IPS-18c (cell line): ENCODE measurements around the gene FGD4.
"Not testable (repeated sequence)": the region's sequence is repeated elsewhere in the genome, so short reads cannot be mapped to it uniquely, and the experiment has no call there.

Experiments used
- H3K4me3 ChIP-seq: 2 replicates; pipeline ENCODE4 v1.7.0; 2013; ENCODE audit warnings: low read depth, mild to moderate bottlenecking, low read length, moderate library complexity; ENCODE audit not compliant: insufficient read depth
- H3K9me3 ChIP-seq: one replicate; pipeline ENCODE4 v1.6.1; 2013; ENCODE audit warnings: mild to moderate bottlenecking, low read length, moderate library complexity; ENCODE audit not compliant: control insufficient read depth, insufficient read depth

Gene FGD4

GRCh38 chr12:32502693-32503502 lies 103.5 kb downstream of the FGD4 start:
- Histone ChIP-seq H3K9me3 (no peaks in the 10 kb centered on the region), H3K4me3 (peak overlapping the region; percentile 5; the same call in 1 of the 2 replicates)

- H3K4me3 ChIP-seq: no peak overlapping the region
- H3K9me3 ChIP-seq: no peaks in the 10 kb centered on the region
These were observed 104.4 kb downstream of the FGD4 start for GRCh38 chr12:32503730-32504129.

GRCh38 chr12:32504591-32504990 lies 105.2 kb downstream of the FGD4 start:
- no peak overlapping the region for H3K4me3 ChIP-seq
- H3K9me3 ChIP-seq: no peaks in the 10 kb centered on the region

GRCh38 chr12:32505067-32505945 lies 105.9 kb downstream of the FGD4 start:
- H3K4me3 ChIP-seq: no peak overlapping the region
- no peaks in the 10 kb centered on the region for H3K9me3 ChIP-seq

GRCh38 chr12:32507096-32507941 lies 108.0 kb downstream of the FGD4 start:
- not testable (repeated sequence) for H3K9me3 ChIP-seq, H3K4me3 ChIP-seq

- Histone ChIP-seq H3K9me3 (no peaks in the 10 kb centered on the region), H3K4me3 (no peak overlapping the region)
These were observed 108.6 kb downstream of the FGD4 start for GRCh38 chr12:32507942-32508320.

GRCh38 chr12:32508626-32509025 lies 109.3 kb downstream of the FGD4 start:
- no peaks in the 10 kb centered on the region for H3K9me3 ChIP-seq
- H3K4me3 ChIP-seq: no peak overlapping the region

- no peaks in the 10 kb centered on the region for H3K9me3 ChIP-seq
- H3K4me3 ChIP-seq: no peak overlapping the region
These were observed 110.2 kb downstream of the FGD4 start for GRCh38 chr12:32509328-32510091.

GRCh38 chr12:32511976-32512375 lies 112.6 kb downstream of the FGD4 start:
- not testable (repeated sequence) for H3K9me3 ChIP-seq, H3K4me3 ChIP-seq

- no peaks in the 10 kb centered on the region for H3K9me3 ChIP-seq
- no peak overlapping the region for H3K4me3 ChIP-seq
These were observed 113.0 kb downstream of the FGD4 start for GRCh38 chr12:32512379-32512778.

GRCh38 chr12:32512910-32513309 lies 113.6 kb downstream of the FGD4 start:
- no peak overlapping the region for H3K4me3 ChIP-seq
- no peaks in the 10 kb centered on the region for H3K9me3 ChIP-seq

GRCh38 chr12:32515137-32515873 lies 115.9 kb downstream of the FGD4 start:
- no peak overlapping the region for H3K4me3 ChIP-seq

GRCh38 chr12:32516230-32516629 lies 116.9 kb downstream of the FGD4 start:
- Histone ChIP-seq H3K4me3 (no peak overlapping the region), H3K9me3 (no peaks in the 10 kb centered on the region)

More at GRCh38 chr12:32515137-32515873, 115.9 kb downstream of the FGD4 start:
- no peaks in the 10 kb centered on the region for H3K9me3 ChIP-seq

GRCh38 chr12:32517966-32518365 lies 118.6 kb downstream of the FGD4 start:
- H3K4me3 ChIP-seq: no peak overlapping the region
- no peaks in the 10 kb centered on the region for H3K9me3 ChIP-seq

GRCh38 chr12:32519047-32519446 lies 119.7 kb downstream of the FGD4 start:
- H3K4me3 ChIP-seq: no peak overlapping the region
- H3K9me3 ChIP-seq: no peaks in the 10 kb centered on the region
